Skeletal muscle satellite cell (primary cell): Measurements from ENCODE around the gene SLC6A18. TPM values are rescaled to one million over a fixed set of nuclear protein-coding genes. Genes with fewer than 3 reads are reported as not detected.

ENCODE experiments used
- H3K27me3 ChIP-seq: 2 replicates; pipeline ENCODE4 v1.7.0; 2013; ENCODE audit warnings: low read length; ENCODE audit not compliant: control insufficient read depth, insufficient read depth
- H3K36me3 ChIP-seq: 2 replicates; pipeline ENCODE4 v1.7.0; 2013; ENCODE audit warnings: mild to moderate bottlenecking, control low read depth, low read length; ENCODE audit not compliant: insufficient read depth
- H3K4me1 ChIP-seq: 2 replicates; pipeline ENCODE4 v1.7.0; 2013; ENCODE audit warnings: low read length; ENCODE audit not compliant: control insufficient read depth, insufficient read depth
- H3K4me2 ChIP-seq: 2 replicates; pipeline ENCODE4 v1.7.0; 2013; ENCODE audit warnings: mild to moderate bottlenecking, low read length
- H3K4me3 ChIP-seq: 2 replicates; pipeline ENCODE4 v1.7.0; 2013; ENCODE audit warnings: low read length
- H3K9ac ChIP-seq: 2 replicates; pipeline ENCODE4 v1.7.0; 2013; ENCODE audit warnings: mild to moderate bottlenecking, low read depth, low read length, moderate library complexity
- H3K9me3 ChIP-seq: replicated peaks from 2 replicates; pipeline ENCODE4 v1.7.0; 2013; ENCODE audit warnings: mild to moderate bottlenecking, control low read depth, low read length
- total RNA-seq: library from RNA; depleted of rRNA; stranded (reverse); fragments of >200 nt; gene quantifications from 2 replicates; pipeline ENCODE4 v1.2.3, GENCODE V29; 2012; rRNA removed

The SLC6A18 gene, protein sequence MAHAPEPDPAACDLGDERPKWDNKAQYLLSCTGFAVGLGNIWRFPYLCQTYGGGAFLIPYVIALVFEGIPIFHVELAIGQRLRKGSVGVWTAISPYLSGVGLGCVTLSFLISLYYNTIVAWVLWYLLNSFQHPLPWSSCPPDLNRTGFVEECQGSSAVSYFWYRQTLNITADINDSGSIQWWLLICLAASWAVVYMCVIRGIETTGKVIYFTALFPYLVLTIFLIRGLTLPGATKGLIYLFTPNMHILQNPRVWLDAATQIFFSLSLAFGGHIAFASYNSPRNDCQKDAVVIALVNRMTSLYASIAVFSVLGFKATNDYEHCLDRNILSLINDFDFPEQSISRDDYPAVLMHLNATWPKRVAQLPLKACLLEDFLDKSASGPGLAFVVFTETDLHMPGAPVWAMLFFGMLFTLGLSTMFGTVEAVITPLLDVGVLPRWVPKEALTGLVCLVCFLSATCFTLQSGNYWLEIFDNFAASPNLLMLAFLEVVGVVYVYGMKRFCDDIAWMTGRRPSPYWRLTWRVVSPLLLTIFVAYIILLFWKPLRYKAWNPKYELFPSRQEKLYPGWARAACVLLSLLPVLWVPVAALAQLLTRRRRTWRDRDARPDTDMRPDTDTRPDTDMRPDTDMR
- not detected in 2 replicates for total RNA-seq

DNA sequence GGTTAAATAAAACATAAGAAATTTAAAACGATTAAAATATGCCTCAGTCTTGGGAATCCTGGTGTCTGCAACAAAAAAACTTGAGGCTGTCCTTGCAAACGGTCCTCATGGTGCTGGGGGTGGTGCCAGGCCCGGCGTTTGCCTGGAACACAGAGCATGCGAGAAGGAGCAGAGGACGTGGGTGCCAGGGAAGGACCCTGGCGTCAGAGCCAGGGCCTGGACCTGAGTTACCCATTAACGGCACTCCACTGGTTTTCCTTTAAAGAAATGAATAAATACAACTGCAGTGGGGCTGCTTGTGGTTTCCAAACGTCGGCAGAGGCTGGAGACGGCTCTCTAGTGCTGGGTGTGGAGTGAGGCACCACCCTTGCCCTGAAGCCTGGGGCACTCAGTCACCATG is at the start of gene SLC6A18:
Gene SLC6A18, plus strand, starts transcription at position 301 of the 400 bp plus-strand sequence. Its CDS starts 97 bp downstream, at position 398.
- Histone ChIP-seq H3K9me3 (no peaks in the 10 kb centered on the region), H3K4me2 (no peak within 1 kb of the TSS), H3K27me3 (peaks cover 2% of the 10 kb centered on the region), H3K9ac (no peak within 1 kb of the TSS), H3K36me3 (no peaks in the 10 kb centered on the region), H3K4me1 (no peaks in the 10 kb centered on the region), H3K4me3 (no peak within 1 kb of the TSS)

DNA sequence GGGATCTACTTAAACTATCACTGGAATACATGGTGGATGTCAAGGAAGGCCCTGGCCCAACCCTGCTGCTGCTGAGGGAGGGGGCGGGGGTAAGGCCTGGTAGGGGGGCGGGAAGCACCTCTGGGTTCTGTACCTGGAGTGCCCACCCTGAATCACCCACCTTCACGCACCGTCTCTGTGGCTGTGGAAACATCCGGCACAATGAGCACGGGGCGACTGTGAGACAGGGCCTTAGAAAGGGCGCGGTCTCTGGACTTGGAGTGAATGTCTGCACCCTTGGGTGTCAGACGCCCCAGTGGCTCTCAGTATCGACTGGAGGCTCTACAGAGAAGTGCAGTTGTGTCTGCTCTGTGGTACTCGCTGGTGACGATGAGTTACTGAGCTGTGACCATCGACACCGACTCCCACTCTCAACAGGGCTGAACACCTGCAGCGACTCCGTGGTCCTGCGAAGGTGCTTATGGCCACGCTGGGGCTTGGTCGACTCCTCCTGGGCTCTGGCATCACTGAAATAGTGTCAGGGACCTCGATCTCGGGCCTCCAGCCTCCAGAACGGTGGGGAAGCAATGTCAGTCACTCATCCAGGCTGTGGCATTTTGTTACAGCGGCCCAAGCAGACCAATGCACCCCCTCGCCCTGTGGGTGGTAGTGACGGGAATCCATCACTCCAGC is 49.2 kb upstream of the SLC6A18 start:
- Histone ChIP-seq H3K4me2 (no peak overlapping the region), H3K9me3 (no peaks in the 10 kb centered on the region), H3K27me3 (peaks cover 6% of the 10 kb centered on the region), H3K4me3 (no peak overlapping the region), H3K9ac (no peak overlapping the region), H3K4me1 (peaks cover 5% of the 10 kb centered on the region), H3K36me3 (no peaks in the 10 kb centered on the region)

DNA sequence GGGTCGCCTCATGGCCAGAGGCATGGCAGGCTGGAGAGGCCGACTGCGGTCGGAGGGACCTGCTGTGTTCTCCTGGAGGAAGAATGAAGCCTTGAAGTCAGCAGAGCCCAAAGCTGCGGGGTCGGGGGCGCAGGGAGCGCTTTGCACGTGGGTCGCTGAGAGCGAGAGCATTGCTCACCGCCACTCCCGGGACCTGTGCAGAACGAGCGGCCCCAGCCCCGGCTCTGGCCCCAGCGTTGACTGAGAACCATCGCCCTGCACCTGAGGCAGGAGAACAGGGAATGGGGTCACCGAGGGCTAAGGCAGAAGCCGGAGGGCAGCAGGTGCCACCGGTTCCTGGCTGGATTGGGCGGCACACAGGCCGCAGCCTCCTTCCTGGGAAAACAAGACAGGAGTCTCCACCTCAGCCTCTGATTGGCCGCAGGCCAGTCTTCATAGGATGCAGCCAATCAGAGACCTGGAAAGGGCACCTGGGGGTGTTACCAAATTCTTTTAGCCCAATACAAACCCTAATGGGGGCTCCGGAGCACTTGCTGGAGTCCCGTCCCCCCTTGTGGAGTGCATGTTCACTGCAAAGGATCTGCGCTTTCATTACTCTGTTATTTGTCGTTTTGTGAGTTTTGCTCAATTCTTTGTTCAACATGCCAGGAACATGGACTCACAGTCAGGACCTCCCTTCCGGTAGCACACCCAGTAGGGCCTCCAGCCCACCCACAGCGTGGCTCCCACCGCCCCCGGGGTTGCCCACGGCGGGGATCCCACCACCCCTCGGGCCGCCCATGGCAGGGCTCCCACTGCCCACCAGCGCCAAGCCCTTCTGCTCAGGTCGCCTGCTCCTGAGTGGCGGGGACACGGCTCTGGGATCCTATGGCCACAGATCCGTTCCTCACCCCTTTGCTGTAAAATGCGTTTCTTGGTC is 48.4 kb upstream of the SLC6A18 start:
- H3K9ac ChIP-seq, result no peak overlapping the region
- no peaks in the 10 kb centered on the region for H3K9me3 ChIP-seq
- H3K36me3 ChIP-seq, result no peaks in the 10 kb centered on the region
- H3K4me1 ChIP-seq, result peaks cover 5% of the 10 kb centered on the region
- H3K27me3 ChIP-seq, result peaks cover 1% of the 10 kb centered on the region
- no peak overlapping the region for H3K4me2 ChIP-seq
- no peak overlapping the region for H3K4me3 ChIP-seq

DNA sequence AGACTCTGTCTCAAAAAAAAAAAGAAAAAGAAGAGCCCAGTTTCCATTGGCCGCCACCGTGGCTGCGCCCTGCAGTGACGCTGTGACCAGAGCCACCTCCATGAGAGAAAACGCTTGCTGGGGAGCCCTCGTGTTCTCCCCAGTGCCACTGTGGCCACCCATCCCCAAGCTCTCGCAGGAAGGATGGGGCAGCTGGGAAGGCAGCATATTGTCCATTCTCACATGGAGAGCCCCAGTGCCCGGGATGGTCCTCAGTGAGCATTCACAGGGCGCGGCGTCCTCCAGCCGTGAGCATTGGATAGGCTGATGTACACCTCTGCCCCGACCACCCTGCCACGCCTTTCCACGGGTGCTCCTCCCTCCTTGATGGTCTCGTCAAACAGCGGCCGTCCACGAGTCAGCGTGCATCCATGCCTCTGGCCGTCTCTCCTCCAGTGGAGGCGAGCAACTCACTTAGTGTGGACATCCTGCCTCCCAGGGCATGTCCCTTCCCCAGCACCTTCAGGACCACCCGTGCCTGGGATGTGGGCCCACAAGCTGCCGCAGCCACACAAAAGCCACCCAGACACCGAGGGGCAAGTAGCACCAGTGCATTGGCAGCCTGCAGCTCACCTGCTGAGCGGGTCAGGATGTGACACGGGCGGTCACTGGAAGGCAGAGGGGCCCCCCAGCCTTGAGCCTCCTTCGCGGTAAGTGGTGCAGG is 47.2 kb upstream of the SLC6A18 start:
- Histone ChIP-seq H3K4me2 (no peak overlapping the region), H3K36me3 (no peaks in the 10 kb centered on the region), H3K4me3 (no peak overlapping the region), H3K9ac (no peak overlapping the region), H3K27me3 (no peaks in the 10 kb centered on the region), H3K9me3 (no peaks in the 10 kb centered on the region), H3K4me1 (peaks cover 5% of the 10 kb centered on the region)

DNA sequence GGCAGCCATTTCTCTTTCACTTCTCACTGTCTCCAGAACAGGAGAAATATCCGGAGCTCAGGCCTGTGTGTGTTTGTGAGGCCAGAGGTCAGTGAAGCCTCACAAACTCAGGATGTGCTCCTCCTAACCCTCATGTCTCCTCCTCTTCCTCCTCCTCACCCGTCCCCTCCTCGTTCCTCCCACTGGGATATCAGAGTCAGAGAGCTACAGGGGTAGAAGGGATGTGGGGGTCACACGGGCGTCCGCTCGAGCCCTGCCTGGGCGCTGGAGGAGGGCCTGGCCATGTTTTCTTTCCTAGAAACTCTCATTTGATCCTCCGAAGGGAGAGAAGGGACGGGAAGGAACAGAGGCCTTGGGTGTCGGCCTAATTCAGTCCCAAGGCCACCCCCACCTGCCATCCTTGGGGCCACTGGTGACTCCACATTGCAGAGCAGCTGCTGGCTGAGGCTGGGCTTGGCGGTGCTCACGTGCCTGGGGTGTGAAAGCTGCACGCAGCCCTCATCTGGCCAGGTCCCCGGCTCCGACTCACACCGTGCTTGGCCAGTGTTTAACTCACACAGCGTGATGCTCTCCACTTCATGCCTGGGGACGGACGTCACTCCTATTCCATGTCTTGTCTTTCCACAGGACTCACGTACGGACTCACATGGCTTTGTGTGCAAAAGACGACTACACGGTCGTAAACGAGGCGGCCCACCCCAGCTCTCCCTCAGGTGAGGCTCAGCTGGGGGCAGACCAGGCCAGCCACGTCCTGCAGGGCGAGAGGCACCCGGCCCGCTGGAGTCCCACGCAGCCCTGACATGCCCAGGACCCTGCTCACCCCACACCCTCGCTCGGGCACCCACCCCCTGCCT is 46.4 kb upstream of the SLC6A18 start:
- Histone ChIP-seq H3K9ac (no peak overlapping the region), H3K27me3 (no peaks in the 10 kb centered on the region), H3K4me1 (peaks cover 5% of the 10 kb centered on the region), H3K9me3 (no peaks in the 10 kb centered on the region), H3K4me3 (no peak overlapping the region), H3K36me3 (no peaks in the 10 kb centered on the region), H3K4me2 (no peak overlapping the region)

DNA sequence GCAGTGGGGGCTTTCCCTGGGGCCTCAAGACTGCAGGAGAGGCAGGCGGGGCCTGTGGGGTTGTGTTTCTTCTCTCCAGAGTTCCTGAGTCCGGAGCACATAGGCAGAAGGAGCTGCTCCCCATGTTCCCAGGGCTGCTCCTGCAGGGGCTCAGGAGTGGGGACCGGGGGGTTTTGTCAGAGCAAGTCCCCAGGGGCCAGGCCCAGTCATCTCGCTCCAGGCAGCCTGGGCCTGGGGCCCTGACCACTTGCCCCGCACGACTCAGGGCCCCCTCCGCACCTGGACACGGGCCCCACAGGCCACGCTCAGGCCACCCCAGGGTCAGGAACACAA is 45.8 kb upstream of the SLC6A18 start:
- no peak overlapping the region for H3K4me2 ChIP-seq
- H3K36me3 ChIP-seq, result no peaks in the 10 kb centered on the region
- H3K27me3 ChIP-seq, result no peaks in the 10 kb centered on the region
- no peak overlapping the region for H3K9ac ChIP-seq
- no peaks in the 10 kb centered on the region for H3K9me3 ChIP-seq
- no peak overlapping the region for H3K4me3 ChIP-seq
- H3K4me1 ChIP-seq, result no peaks in the 10 kb centered on the region

DNA sequence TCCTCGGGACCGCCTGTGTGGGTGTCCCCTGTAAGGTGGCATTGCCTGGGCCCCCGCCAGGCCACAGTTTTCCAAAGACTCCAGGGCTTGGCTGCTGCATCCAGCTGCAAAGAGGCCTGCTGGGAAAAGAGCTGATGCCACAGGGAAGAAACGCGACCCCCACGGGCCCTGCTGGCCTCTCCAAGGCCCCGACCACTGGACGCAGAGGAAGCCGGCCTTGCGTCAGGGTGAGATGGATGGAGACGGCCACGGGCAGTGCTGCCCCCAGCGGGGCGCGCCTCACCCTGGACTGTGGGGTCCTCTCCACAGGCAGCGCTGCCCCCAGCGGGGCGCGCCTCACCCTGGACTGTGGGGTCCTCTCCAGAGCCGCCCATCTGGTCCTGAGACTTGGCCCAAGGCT is 45.1 kb upstream of the SLC6A18 start:
- H3K9me3 ChIP-seq, result no peaks in the 10 kb centered on the region
- no peaks in the 10 kb centered on the region for H3K36me3 ChIP-seq
- H3K4me3 ChIP-seq, result no peak overlapping the region
- no peak overlapping the region for H3K9ac ChIP-seq
- no peaks in the 10 kb centered on the region for H3K4me1 ChIP-seq
- H3K4me2 ChIP-seq, result no peak overlapping the region
- H3K27me3 ChIP-seq, result no peaks in the 10 kb centered on the region

DNA sequence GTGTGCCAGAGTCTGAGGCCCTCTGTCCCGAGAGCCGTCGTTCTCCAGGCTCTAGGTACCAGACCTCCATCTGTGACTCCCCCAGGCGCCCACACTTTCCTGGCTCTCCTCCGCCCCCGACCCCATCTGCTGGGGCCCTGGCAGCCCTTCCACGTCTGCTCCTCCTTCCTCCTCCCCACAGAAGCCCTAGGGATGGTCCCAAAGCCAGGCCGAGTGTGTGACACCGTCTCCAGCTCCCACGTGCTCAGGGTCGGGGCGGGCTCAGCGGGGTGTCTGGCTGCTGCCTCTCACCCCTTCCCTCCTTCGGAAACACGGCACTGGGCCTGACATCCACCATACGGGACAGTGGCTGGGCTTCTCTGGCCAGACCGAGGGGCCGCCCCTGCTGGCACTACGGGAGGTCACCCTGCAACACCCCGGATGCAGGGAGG is 44.3 kb upstream of the SLC6A18 start:
- no peak overlapping the region for H3K4me3 ChIP-seq
- no peak overlapping the region for H3K4me2 ChIP-seq
- no peaks in the 10 kb centered on the region for H3K27me3 ChIP-seq
- no peak overlapping the region for H3K9ac ChIP-seq
- H3K9me3 ChIP-seq, result no peaks in the 10 kb centered on the region
- no peaks in the 10 kb centered on the region for H3K36me3 ChIP-seq
- no peaks in the 10 kb centered on the region for H3K4me1 ChIP-seq

DNA sequence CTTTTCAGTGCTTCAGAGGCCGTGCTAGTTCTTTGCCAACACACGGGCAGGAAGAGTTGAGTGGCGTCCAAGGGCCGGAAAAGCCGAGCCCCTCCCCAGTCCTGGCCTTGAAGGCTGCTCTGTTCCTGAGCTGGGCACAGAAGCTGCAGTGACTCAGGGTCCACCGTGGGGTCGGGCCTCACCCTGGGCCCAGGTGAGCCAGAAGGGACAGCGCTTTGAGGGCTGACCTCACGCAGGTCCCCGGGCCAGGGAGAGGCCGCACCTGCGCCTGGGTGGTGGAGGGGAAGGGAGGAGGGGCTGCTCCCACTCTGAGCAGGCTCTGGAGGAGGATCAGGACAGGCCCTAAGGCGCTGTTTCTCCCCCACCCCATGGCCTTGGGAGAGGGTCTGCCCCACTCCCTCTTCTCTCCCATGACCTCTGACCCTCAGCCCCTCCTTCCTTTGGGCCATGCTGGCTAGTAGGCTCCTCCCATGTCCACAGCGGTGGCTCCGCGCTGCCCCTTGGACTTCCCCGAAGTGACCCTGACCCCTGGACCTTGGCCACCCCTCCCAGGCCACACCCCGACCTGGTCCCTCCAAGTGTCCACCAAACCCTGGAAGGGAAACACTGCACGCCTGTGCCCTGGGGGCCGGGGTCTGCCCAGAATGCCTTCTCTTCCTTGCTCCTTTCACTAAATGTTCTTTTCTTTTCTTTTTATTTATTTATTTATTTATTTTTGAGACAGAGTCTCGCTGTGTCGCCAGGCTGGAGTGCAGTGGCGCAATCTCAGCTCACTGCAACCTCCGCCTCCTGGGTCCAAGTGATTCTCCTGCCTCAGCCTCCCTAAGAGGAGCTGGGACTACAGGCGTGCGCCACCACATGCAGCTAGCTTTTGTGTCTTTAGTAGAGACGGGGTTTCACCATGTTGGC is 43.5 kb upstream of the SLC6A18 start:
- Histone ChIP-seq H3K9me3 (no peaks in the 10 kb centered on the region), H3K9ac (no peak overlapping the region), H3K4me1 (no peaks in the 10 kb centered on the region), H3K36me3 (no peaks in the 10 kb centered on the region), H3K27me3 (no peaks in the 10 kb centered on the region), H3K4me3 (no peak overlapping the region), H3K4me2 (no peak overlapping the region)
